ENCODE results near the gene WDR26. TPM values are rescaled to one million over a fixed set of nuclear protein-coding genes. Genes with fewer than 3 reads are reported as not detected.

Gene WDR26
- total RNA-seq, 1 donor from 2014 or later = 106 TPM

- DNase-seq (ENCODE audit: extremely low spot score, unreplicated experiment) = no peak
- Mint-ChIP-seq H3K4me3 (ENCODE audit: unreplicated experiment) (peak overlapping the region; percentile 95), H3K4me1 (ENCODE audit: unreplicated experiment) (peaks cover 32% of the 10 kb centered on the region), H3K27ac (ENCODE audit: unreplicated experiment) (peak overlapping the region; percentile 94), H3K27me3 (ENCODE audit: unreplicated experiment) (no peaks in the 10 kb centered on the region), H3K36me3 (ENCODE audit: unreplicated experiment) (peaks cover 10% of the 10 kb centered on the region), H3K9me3 (ENCODE audit: unreplicated experiment) (no peaks in the 10 kb centered on the region)
- TF ChIP-seq CTCF (IDR thresholded peaks at IDR 0.05) = no peak
Observed at GRCh38 chr1:224435318-224435763, 744 bp upstream of the WDR26 start.

GRCh38 chr1:224433701-224434672, 610 bp downstream of the WDR26 start:
- H3K27me3 Mint-ChIP-seq (ENCODE audit: unreplicated experiment) = no peaks in the 10 kb centered on the region
- H3K4me3 Mint-ChIP-seq (ENCODE audit: unreplicated experiment) = peak overlapping the region; percentile 95
- H3K36me3 Mint-ChIP-seq (ENCODE audit: unreplicated experiment) = peaks cover 14% of the 10 kb centered on the region
- H3K9me3 Mint-ChIP-seq (ENCODE audit: unreplicated experiment) = no peaks in the 10 kb centered on the region
- no peak for TF ChIP-seq CTCF (IDR thresholded peaks at IDR 0.05)
- DNase-seq (ENCODE audit: extremely low spot score, unreplicated experiment) = no peak
- H3K4me1 Mint-ChIP-seq (ENCODE audit: unreplicated experiment) = peaks cover 42% of the 10 kb centered on the region
- H3K27ac Mint-ChIP-seq (ENCODE audit: unreplicated experiment) = peak overlapping the region; percentile 77

- DNase-seq (ENCODE audit: extremely low spot score, unreplicated experiment) = no peak
- Mint-ChIP-seq H3K9me3 (ENCODE audit: unreplicated experiment) (no peaks in the 10 kb centered on the region), H3K4me1 (ENCODE audit: unreplicated experiment) (peaks cover 47% of the 10 kb centered on the region), H3K4me3 (ENCODE audit: unreplicated experiment) (peak overlapping the region; percentile 95), H3K27ac (ENCODE audit: unreplicated experiment) (peak overlapping the region; percentile 77), H3K27me3 (ENCODE audit: unreplicated experiment) (no peaks in the 10 kb centered on the region), H3K36me3 (ENCODE audit: unreplicated experiment) (peaks cover 17% of the 10 kb centered on the region)
- TF ChIP-seq CTCF (IDR thresholded peaks at IDR 0.05) = no peak
Observed at GRCh38 chr1:224433041-224433691, 1.4 kb downstream of the WDR26 start.

- no peak for TF ChIP-seq CTCF (IDR thresholded peaks at IDR 0.05)
- no peaks in the 10 kb centered on the region for H3K9me3 Mint-ChIP-seq (ENCODE audit: unreplicated experiment)
- peak overlapping the region; percentile 77 for H3K27ac Mint-ChIP-seq (ENCODE audit: unreplicated experiment)
- peak overlapping the region; percentile 95 for H3K4me3 Mint-ChIP-seq (ENCODE audit: unreplicated experiment)
- no peaks in the 10 kb centered on the region for H3K27me3 Mint-ChIP-seq (ENCODE audit: unreplicated experiment)
- DNase-seq (ENCODE audit: extremely low spot score, unreplicated experiment) = no peak
- peaks cover 52% of the 10 kb centered on the region for H3K4me1 Mint-ChIP-seq (ENCODE audit: unreplicated experiment)
- H3K36me3 Mint-ChIP-seq (ENCODE audit: unreplicated experiment) = peaks cover 20% of the 10 kb centered on the region
Observed at GRCh38 chr1:224432672-224433040, 1.9 kb downstream of the WDR26 start.

GRCh38 chr1:224432146-224432545, 2.5 kb downstream of the WDR26 start:
- no peak for TF ChIP-seq CTCF (IDR thresholded peaks at IDR 0.05)
- no peaks in the 10 kb centered on the region for H3K27me3 Mint-ChIP-seq (ENCODE audit: unreplicated experiment)
- no peaks in the 10 kb centered on the region for H3K9me3 Mint-ChIP-seq (ENCODE audit: unreplicated experiment)
- no peak for DNase-seq (ENCODE audit: extremely low spot score, unreplicated experiment)
- peaks cover 57% of the 10 kb centered on the region for H3K4me1 Mint-ChIP-seq (ENCODE audit: unreplicated experiment)
- H3K27ac Mint-ChIP-seq (ENCODE audit: unreplicated experiment) = peak overlapping the region; percentile 77
- peaks cover 20% of the 10 kb centered on the region for H3K36me3 Mint-ChIP-seq (ENCODE audit: unreplicated experiment)
- peak overlapping the region; percentile 95 for H3K4me3 Mint-ChIP-seq (ENCODE audit: unreplicated experiment)
